ENCODE results near the gene SNRNP27.

- TF ChIP-seq CTCF (IDR thresholded peaks at IDR 0.05) (no peak), POLR2A (IDR thresholded peaks at IDR 0.05) (no peak)
These were observed 52.9 kb downstream of the SNRNP27 start for GRCh38 chr2:69946351-69947324.
